Endothelial cell of umbilical vein (primary cell): ENCODE results near the gene CHD9.

Source experiments
- CTCF ChIP-seq, 2 donors: IDR thresholded peaks; 1 replicate in 1 of 2; 2 replicates in 1 of 2; pipeline ENCODE4 v1.5.1; 2011; ENCODE audit warnings: low read length in 2 of 2, mild to moderate bottlenecking in 2 of 2, moderate library complexity in 2 of 2, control low read depth in 1 of 2, inconsistent platforms in 1 of 2, low read depth in 1 of 2; ENCODE audit not compliant: insufficient read depth in 1 of 2; ENCODE audit errors: extremely low read depth in 1 of 2
- EZH2 ChIP-seq: IDR thresholded peaks from 2 replicates; pipeline ENCODE4 v1.6.1; 2012; ENCODE audit warnings: borderline replicate concordance, low read depth, mild to moderate bottlenecking, moderate library complexity, low read length, inconsistent platforms; ENCODE audit not compliant: severe bottlenecking
- FOS ChIP-seq: IDR thresholded peaks from 2 replicates; pipeline ENCODE4 v1.6.1; 2011; ENCODE audit warnings: mild to moderate bottlenecking, low read length, moderate library complexity, borderline replicate concordance; ENCODE audit not compliant: insufficient read depth
- JUN ChIP-seq: IDR thresholded peaks from 2 replicates; pipeline ENCODE4 v1.6.1; 2011; ENCODE audit warnings: borderline replicate concordance, low read depth; ENCODE audit not compliant: insufficient read length, insufficient read depth
- MAX ChIP-seq: IDR thresholded peaks from 2 replicates; pipeline ENCODE4 v1.6.1; 2011; ENCODE audit not compliant: insufficient read depth, insufficient read length
- MYC ChIP-seq: IDR thresholded peaks from one replicate; pipeline ENCODE4 v1.6.1; 2011; ENCODE audit warnings: mild to moderate bottlenecking, low read depth, low read length
- POLR2A ChIP-seq: IDR thresholded peaks from 2 replicates; pipeline ENCODE4 v1.6.1; 2012; ENCODE audit warnings: low read depth, mild to moderate bottlenecking, control low read depth, low read length
- POLR2AphosphoS5 ChIP-seq: IDR thresholded peaks from 2 replicates; pipeline ENCODE4 v1.6.1; 2012; ENCODE audit warnings: low read depth, mild to moderate bottlenecking, control low read depth, low read length, moderate library complexity; ENCODE audit not compliant: insufficient read depth

GRCh38 chr16:53058882-53059281 lies 4.1 kb downstream of the CHD9 start:
- TF ChIP-seq POLR2AphosphoS5 (no peak), CTCF (IDR thresholded peaks at IDR 0.05; ENCODE audit: extremely low read depth in 1 of 2, insufficient read depth in 1 of 2, low read depth in 1 of 2, low read length in 2 of 2) (no peak), POLR2A (no peak), FOS (no peak), EZH2 (no peak), JUN (no peak), MAX (no peak), MYC (no peak)
